ENCODE results near the gene SEC24B. TPM values are rescaled to one million over a fixed set of nuclear protein-coding genes. Genes with fewer than 3 reads are reported as not detected.

The SEC24B gene
- total and polyA plus RNA-seq, 2 donors (not counting 3 experiments of a cell fraction or from before 2014, with no cell fraction given) = 35.9 to 46.2 TPM

GRCh38 chr4:109495514-109495913, 61.9 kb downstream of the SEC24B start:
- POLR2A ChIA-PET = no interaction called here

More at GRCh38 chr4:109495514-109495913, 61.9 kb downstream of the SEC24B start:
- no peaks in the 10 kb centered on the region for H3K9me3 ChIP-seq (replicated peaks; ENCODE audit: control insufficient read depth, insufficient read depth, low read length)
- BruUV-seq (replicated peaks) = no TSS peak
- H3K9me1 ChIP-seq (replicated peaks; ENCODE audit: control insufficient read depth, extremely low read depth, insufficient read depth, low read length) = no peaks in the 10 kb centered on the region
- no peaks in the 10 kb centered on the region for H3K79me2 ChIP-seq (ENCODE audit: control insufficient read depth, insufficient read depth, low read length)
- intact Hi-C loops (cut with micrococcal nuclease) (no loop called here), dilution Hi-C loops (cut with MboI; ENCODE audit: extremely low pct_ligation_motif_present, low sequenced_read_pairs) (no loop called here)
- peaks cover 9 to 18% of the 10 kb centered on the region in 2 experiments for H3K36me3 ChIP-seq (ENCODE audit: control insufficient read depth in 2 of 2, extremely low read depth in 1 of 2, insufficient read depth in 2 of 2, low read length in 2 of 2)
- no peak overlapping the region for H3K4me2 ChIP-seq (ENCODE audit: insufficient read depth, low read length)
- DNase-seq (ENCODE audit: low read depth, low spot score) (no peak), FAIRE-seq (no peak)
- no peaks in the 10 kb centered on the region for H3K4me1 ChIP-seq (ENCODE audit: control insufficient read depth, extremely low read depth, insufficient read depth, low read length)
- H3K27ac ChIP-seq (ENCODE audit: insufficient read depth, low read depth, low read length) = no peak overlapping the region
- H3K27me3 ChIP-seq (ENCODE audit: control insufficient read depth in 2 of 2, insufficient read depth in 2 of 2, low read length in 2 of 2) = no peaks in the 10 kb centered on the region
- CTCF ChIA-PET = interaction anchor here (0.7 to 1.6 kb wide), 2 partner anchors 24 to 63 kb away, joined by 3 read pairs; no protein-coding TSS in a partner anchor
- no peak overlapping the region for H3K9ac ChIP-seq (replicated peaks; ENCODE audit: extremely low read depth, insufficient read depth, low read length)
- no peak for TF ChIP-seq CTCF (IDR thresholded peaks at IDR 0.05; ENCODE audit: extremely low read depth in 1 of 2, insufficient read depth in 1 of 2, low read depth in 1 of 2, low read length in 2 of 2)
- no peak for TF ChIP-seq MYC (IDR thresholded peaks at IDR 0.05; ENCODE audit: low read depth, low read length)
- no peak for TF ChIP-seq POLR2AphosphoS5 (IDR thresholded peaks at IDR 0.05; ENCODE audit: insufficient read depth, low read depth, low read length)
- no peak for TF ChIP-seq FOS (IDR thresholded peaks at IDR 0.05; ENCODE audit: borderline replicate concordance, insufficient read depth, low read length)
- no peak for TF ChIP-seq GATA2 (IDR thresholded peaks at IDR 0.05; ENCODE audit: insufficient read depth, insufficient read length, low read depth, low read length)
- TF ChIP-seq EZH2 (IDR thresholded peaks at IDR 0.05; ENCODE audit: borderline replicate concordance, low read depth, low read length, severe bottlenecking) = no peak
- no peak for TF ChIP-seq JUN (IDR thresholded peaks at IDR 0.05; ENCODE audit: borderline replicate concordance, insufficient read depth, insufficient read length, low read depth)
- no peak for TF ChIP-seq POLR2A (IDR thresholded peaks at IDR 0.05; ENCODE audit: low read depth, low read length)
- TF ChIP-seq MAX (IDR thresholded peaks at IDR 0.05; ENCODE audit: insufficient read depth, insufficient read length) = no peak
- no peak overlapping the region for H2AFZ ChIP-seq (ENCODE audit: low read depth, low read length)
- no peaks in the 10 kb centered on the region for H4K20me1 ChIP-seq (replicated peaks; ENCODE audit: control insufficient read depth, extremely low read depth, insufficient read depth, low read length)
- H3K4me3 ChIP-seq (replicated peaks in 1 of 3; ENCODE audit: insufficient read depth in 1 of 3, low read depth in 1 of 3, low read length in 3 of 3) = no peak overlapping the region
